A549 (cell line): ENCODE data around the gene ADAM30. TPM values are rescaled to one million over a fixed set of nuclear protein-coding genes. Genes with fewer than 3 reads are reported as not detected.
A peak's percentile ranks its signal among the peaks of the same experiment; 100 is the strongest.

Experiments
- ATAC-seq, 2 experiments: fragments of 200-7000 bp in 1 of 2; fragments of >200 bp in 1 of 2; cut with Nextera tagmentation in 1 of 2; cut with Tn5 transposase in 1 of 2; 3 replicates each; pipeline versions ENCODE4 v1.8.0 to v1.9.1; 2018 to 2020; ENCODE audit warnings: mild to moderate bottlenecking in 1 of 2, moderate library complexity in 1 of 2
- CTCF ChIA-PET: fragments of 300-600 bp; sonication (Branson Sonifier 250); formaldehyde crosslinking; extraction: SDS; loops from one replicate; lab custom pipeline; 2021; ENCODE audit warnings: antibody characterized with exemption, inconsistent platforms; lab: Yijun Ruan, JAX
- POLR2A ChIA-PET: fragments of 350-600 bp; formaldehyde crosslinking; extraction: SDS; loops from one replicate; lab custom pipeline; 2021; ENCODE audit warnings: antibody characterized with exemption, inconsistent platforms; lab: Yijun Ruan, JAX
- DNase-seq, 2 experiments: peaks; one replicate each; pipeline versions ENCODE4 v3.0.0 to v3.0.0-alpha.2; 2011 to 2016; ENCODE audit warnings: low read depth in 1 of 2, low spot score in 1 of 2
- FAIRE-seq: peaks from 2 replicates; lab custom pipeline; 2011; peaks lifted over from hg19 to GRCh38; lab: Jason Lieb, UNC
- H3K27ac ChIP-seq, 2 experiments: fragments of >200 bp; sonication (Bioruptor Twin); formaldehyde crosslinking; 3 replicates each; pipeline ENCODE4 v1.5.1; 2016 to 2017
- H3K4me1 ChIP-seq: fragments of >200 bp; sonication (Bioruptor Twin); formaldehyde crosslinking; 3 replicates; pipeline ENCODE4 v1.6.1; 2016
- H3K4me2 ChIP-seq: fragments of >200 bp; sonication (Bioruptor Twin); formaldehyde crosslinking; 3 replicates; pipeline ENCODE4 v1.6.1; 2016
- H3K4me3 ChIP-seq: fragments of >200 bp; sonication (Bioruptor Twin); formaldehyde crosslinking; 3 replicates; pipeline ENCODE4 v1.5.1; 2016
- H3K9me3 ChIP-seq: fragments of >200 bp; sonication (Bioruptor Twin); formaldehyde crosslinking; 3 replicates; pipeline ENCODE4 v1.6.1; 2016
- CBX2 ChIP-seq: fragments of 200-600 bp; sonication (generic); IDR thresholded peaks from 2 replicates; pipeline ENCODE4 v1.6.1; 2016; ENCODE audit warnings: low read depth, mild to moderate bottlenecking, borderline replicate concordance
- EHMT2 ChIP-seq: fragments of 200-600 bp; sonication (generic); IDR thresholded peaks from 2 replicates; pipeline ENCODE4 v1.6.1; 2016; ENCODE audit warnings: antibody characterized with exemption, low read depth, mild to moderate bottlenecking, moderate library complexity
- EP300 ChIP-seq, 2 experiments: fragments of >200 bp; sonication (Bioruptor Twin); formaldehyde crosslinking; IDR thresholded peaks; 2 replicates in 1 of 2; 3 replicates in 1 of 2; pipeline ENCODE4 v1.6.1; 2016 to 2017
- FOSL2 ChIP-seq, 2 experiments: fragments of 450-650 bp in 1 of 2; fragments of >200 bp in 1 of 2; sonication (Bioruptor Twin) in 1 of 2; formaldehyde crosslinking; IDR thresholded peaks; 2 replicates each; pipeline versions ENCODE4 v1.5.0 to v1.6.1; 2016 to 2020; ENCODE audit warnings: mild to moderate bottlenecking in 1 of 2, moderate library complexity in 1 of 2
- FOXS1 ChIP-seq: fragments of 250-450 bp; sonication (Bioruptor Pico); IDR thresholded peaks from 2 replicates; pipeline ENCODE4 v1.5.0; 2020; ENCODE audit warnings: mild to moderate bottlenecking, moderate library complexity
- HES2 ChIP-seq: fragments of >200 bp; sonication (Bioruptor Twin); formaldehyde crosslinking; IDR thresholded peaks from 2 replicates; pipeline ENCODE4 v1.6.1; 2016
- HEYL ChIP-seq: fragments of 250-450 bp; sonication (Bioruptor Pico); IDR thresholded peaks from 2 replicates; pipeline ENCODE4 v1.8.0; 2021; ENCODE audit warnings: mild to moderate bottlenecking, moderate library complexity
- HOXB13 ChIP-seq: fragments of 250-450 bp; sonication (Bioruptor Pico); IDR thresholded peaks from 2 replicates; pipeline ENCODE4 v1.5.0; 2020; ENCODE audit warnings: low read depth, mild to moderate bottlenecking, moderate library complexity
- JUNB ChIP-seq: fragments of >200 bp; sonication (Bioruptor Twin); formaldehyde crosslinking; IDR thresholded peaks from 2 replicates; pipeline ENCODE4 v1.6.1; 2016
- MAFK ChIP-seq: fragments of 450-650 bp; IDR thresholded peaks from 2 replicates; pipeline ENCODE4 v1.6.1; 2014; ENCODE audit not compliant: partially characterized antibody
- PHF8 ChIP-seq: fragments of 200-600 bp; sonication (generic); IDR thresholded peaks from 2 replicates; pipeline ENCODE4 v1.6.1; 2016; ENCODE audit warnings: low read depth, mild to moderate bottlenecking, antibody characterized with exemption, moderate library complexity, borderline replicate concordance
- RAD21 ChIP-seq, 2 experiments: fragments of >200 bp in 1 of 2; sonication (Bioruptor Twin) in 1 of 2; formaldehyde crosslinking in 1 of 2; IDR thresholded peaks in 1 of 2; conservative IDR thresholded peaks in 1 of 2; 2 replicates in 1 of 2; 3 replicates in 1 of 2; pipeline ENCODE4 v1.6.1; 2012 to 2018; ENCODE audit warnings: inconsistent platforms in 1 of 2
- RARB ChIP-seq: fragments of 250-450 bp; sonication (Bioruptor Pico); IDR thresholded peaks from 2 replicates; pipeline ENCODE4 v1.8.0; 2021; ENCODE audit warnings: mild to moderate bottlenecking, moderate library complexity
- RNF2 ChIP-seq: fragments of 200-600 bp; sonication (generic); IDR thresholded peaks from 2 replicates; pipeline ENCODE4 v1.6.1; 2016; ENCODE audit warnings: low read depth, mild to moderate bottlenecking, antibody characterized with exemption, moderate library complexity, borderline replicate concordance
- SMC3 ChIP-seq: fragments of >200 bp; sonication (Bioruptor Twin); formaldehyde crosslinking; IDR thresholded peaks from 3 replicates; pipeline ENCODE4 v1.6.1; 2018; ENCODE audit warnings: inconsistent platforms
- SREBF2 ChIP-seq: fragments of 450-650 bp; IDR thresholded peaks from 2 replicates; pipeline ENCODE4 v1.6.1; 2014; ENCODE audit warnings: mild to moderate bottlenecking, moderate library complexity
- TFCP2L1 ChIP-seq: fragments of 250-450 bp; sonication (Bioruptor Pico); IDR thresholded peaks from 2 replicates; pipeline ENCODE4 v1.5.0; 2021; ENCODE audit warnings: mild to moderate bottlenecking
- TP53 ChIP-seq: fragments of 250-450 bp; sonication (Bioruptor Pico); IDR thresholded peaks from 2 replicates; pipeline ENCODE4 v1.5.0; 2021; ENCODE audit warnings: mild to moderate bottlenecking, moderate library complexity
- ZC3H11A ChIP-seq: fragments of 450-650 bp; IDR thresholded peaks from 2 replicates; pipeline ENCODE4 v1.6.1; 2014; ENCODE audit warnings: antibody characterized with exemption, mild to moderate bottlenecking
- ZSCAN20 ChIP-seq: fragments of 250-450 bp; sonication (Bioruptor Pico); IDR thresholded peaks from 2 replicates; pipeline ENCODE4 v1.8.0; 2022; ENCODE audit warnings: mild to moderate bottlenecking, moderate library complexity
- WGBS: methylation state at CpG from one replicate; pipeline ENCODE4 v1.1.6; 2017; ENCODE audit errors: missing lambda C conversion rate; 5-methylcytosine and 5-hydroxymethylcytosine counted together
- polyA plus RNA-seq, 4 experiments: library from polyadenylated mRNA; depleted of rRNA in 3 of 4; stranded (reverse); fragments of >200 nt; fragmentation: RNase III in 1 of 4; extraction: RNeasy Plus Mini Kit Qiagen cat#74134 plus additional on column Dnase treatment in 1 of 4; gene quantifications; 2 replicates in 3 of 4; 3 replicates in 1 of 4; pipeline ENCODE4 v1.2.3, GENCODE V29; 2011 to 2017
- TF ChIP-seq, protein P1 (sequence below): fragments of >200 bp; sonication (Bioruptor Twin); formaldehyde crosslinking; IDR thresholded peaks from 3 replicates; pipeline ENCODE4 v1.5.1; 2016
- TF ChIP-seq, protein P2 (sequence below): IDR thresholded peaks from 2 replicates; pipeline ENCODE4 v1.6.1; 2012
- TF ChIP-seq, protein P3 (sequence below): fragments of 200-600 bp; sonication (generic); IDR thresholded peaks from 2 replicates; pipeline ENCODE4 v1.6.1; 2016; ENCODE audit warnings: antibody characterized with exemption, mild to moderate bottlenecking, moderate library complexity
- TF ChIP-seq, protein P4 (sequence below): fragments of 150-350 bp; IDR thresholded peaks from 2 replicates; pipeline ENCODE4 v1.6.1; 2014; ENCODE audit warnings: low read depth, mild to moderate bottlenecking, low read length
- TF ChIP-seq, protein P5 (sequence below): IDR thresholded peaks from 2 replicates; pipeline ENCODE4 v1.6.1; 2012

ADAM30 gene
- polyA plus RNA-seq, 2 of the 4 experiments (the other 2 are of a cell fraction), result not detected

DNA sequence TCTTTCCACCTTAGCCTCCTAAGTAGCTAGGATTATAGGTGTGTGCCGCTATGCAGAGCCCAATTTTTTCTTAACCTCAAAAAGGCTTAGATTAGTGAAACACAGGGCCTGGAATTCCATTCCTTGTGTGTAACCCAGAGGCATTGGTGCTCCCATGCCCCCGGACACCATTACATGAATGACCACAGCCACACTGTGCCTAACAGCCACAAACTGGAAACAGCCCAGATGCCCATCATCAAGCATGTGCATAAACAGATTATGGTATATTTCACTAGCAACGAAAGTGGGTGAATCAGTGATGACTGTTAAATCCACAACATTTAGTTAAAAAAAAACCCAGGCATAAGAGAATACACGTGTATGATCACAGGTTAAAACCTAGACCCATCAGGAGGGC is 24.4 kb downstream of the ADAM30 start:
- 55% methylated on average over 4 of the region's 4 CpGs for WGBS
- no peak overlapping the region for H3K4me2 ChIP-seq

GRCh38 chr1:119870917-119871596 is 25.3 kb downstream of the ADAM30 start:
- no peak for TF ChIP-seq SREBF2
- peak; percentile 57 for TF ChIP-seq SMC3
- TF ChIP-seq, protein P1, sequence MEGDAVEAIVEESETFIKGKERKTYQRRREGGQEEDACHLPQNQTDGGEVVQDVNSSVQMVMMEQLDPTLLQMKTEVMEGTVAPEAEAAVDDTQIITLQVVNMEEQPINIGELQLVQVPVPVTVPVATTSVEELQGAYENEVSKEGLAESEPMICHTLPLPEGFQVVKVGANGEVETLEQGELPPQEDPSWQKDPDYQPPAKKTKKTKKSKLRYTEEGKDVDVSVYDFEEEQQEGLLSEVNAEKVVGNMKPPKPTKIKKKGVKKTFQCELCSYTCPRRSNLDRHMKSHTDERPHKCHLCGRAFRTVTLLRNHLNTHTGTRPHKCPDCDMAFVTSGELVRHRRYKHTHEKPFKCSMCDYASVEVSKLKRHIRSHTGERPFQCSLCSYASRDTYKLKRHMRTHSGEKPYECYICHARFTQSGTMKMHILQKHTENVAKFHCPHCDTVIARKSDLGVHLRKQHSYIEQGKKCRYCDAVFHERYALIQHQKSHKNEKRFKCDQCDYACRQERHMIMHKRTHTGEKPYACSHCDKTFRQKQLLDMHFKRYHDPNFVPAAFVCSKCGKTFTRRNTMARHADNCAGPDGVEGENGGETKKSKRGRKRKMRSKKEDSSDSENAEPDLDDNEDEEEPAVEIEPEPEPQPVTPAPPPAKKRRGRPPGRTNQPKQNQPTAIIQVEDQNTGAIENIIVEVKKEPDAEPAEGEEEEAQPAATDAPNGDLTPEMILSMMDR, result peak; percentile 71
- TF ChIP-seq RAD21 (conservative IDR thresholded peaks at IDR 0.05 in 1 of 2, IDR thresholded peaks at IDR 0.05 in 1 of 2), result peak; percentile 74
- no peak for TF ChIP-seq ZC3H11A
- TF ChIP-seq, all 56 proteins: peak for 3
- CTCF ChIA-PET, result interaction anchor here (0.7 to 1.9 kb wide), 5 partner anchors 11 to 730 kb away, joined by 3 to 10 read pairs (median 5); no protein-coding TSS in a partner anchor
- FAIRE-seq (no peak), DNase-seq (peak; percentile 54 to 62), ATAC-seq (peak; percentile 89 to 95)
- WGBS, result 34% methylated on average over 18 of the region's 20 CpGs
- Histone ChIP-seq H3K9me3 (no peaks in the 10 kb centered on the region), H3K4me2 (peak overlapping the region; percentile 46; the same call in 2 of the 3 replicates), H3K4me3 (no peak overlapping the region), H3K4me1 (no peaks in the 10 kb centered on the region), H3K27ac (peak overlapping the region in 1 of 2 experiments; percentile 51; a peak in 1 of 6 replicates)
- POLR2A ChIA-PET, result no interaction called here

More for the DNA sequence above, 24.4 kb downstream of the ADAM30 start:
- DNase-seq, result no peak
- Histone ChIP-seq H3K4me3 (no peak overlapping the region), H3K4me1 (no peaks in the 10 kb centered on the region), H3K9me3 (no peaks in the 10 kb centered on the region), H3K27ac (no peak overlapping the region)
- no peak for FAIRE-seq
- ChIA-PET POLR2A (no interaction called here), CTCF (no interaction called here)
- no peak for ATAC-seq
- TF ChIP-seq HEYL (no peak), CBX2 (no peak), ZSCAN20 (no peak), RNF2 (no peak), RARB (CRISPR knock-in tag) (no peak), EP300 (IDR thresholded peaks at IDR 0.05) (no peak), FOSL2 (IDR thresholded peaks at IDR 0.05) (no peak), FOSL2 (CRISPR knock-in tag; IDR thresholded peaks at IDR 0.05) (no peak)
- TF ChIP-seq, protein P2, sequence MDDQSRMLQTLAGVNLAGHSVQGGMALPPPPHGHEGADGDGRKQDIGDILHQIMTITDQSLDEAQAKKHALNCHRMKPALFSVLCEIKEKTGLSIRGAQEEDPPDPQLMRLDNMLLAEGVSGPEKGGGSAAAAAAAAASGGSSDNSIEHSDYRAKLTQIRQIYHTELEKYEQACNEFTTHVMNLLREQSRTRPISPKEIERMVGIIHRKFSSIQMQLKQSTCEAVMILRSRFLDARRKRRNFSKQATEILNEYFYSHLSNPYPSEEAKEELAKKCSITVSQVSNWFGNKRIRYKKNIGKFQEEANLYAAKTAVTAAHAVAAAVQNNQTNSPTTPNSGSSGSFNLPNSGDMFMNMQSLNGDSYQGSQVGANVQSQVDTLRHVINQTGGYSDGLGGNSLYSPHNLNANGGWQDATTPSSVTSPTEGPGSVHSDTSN, result no peak
- TF ChIP-seq, protein P3, sequence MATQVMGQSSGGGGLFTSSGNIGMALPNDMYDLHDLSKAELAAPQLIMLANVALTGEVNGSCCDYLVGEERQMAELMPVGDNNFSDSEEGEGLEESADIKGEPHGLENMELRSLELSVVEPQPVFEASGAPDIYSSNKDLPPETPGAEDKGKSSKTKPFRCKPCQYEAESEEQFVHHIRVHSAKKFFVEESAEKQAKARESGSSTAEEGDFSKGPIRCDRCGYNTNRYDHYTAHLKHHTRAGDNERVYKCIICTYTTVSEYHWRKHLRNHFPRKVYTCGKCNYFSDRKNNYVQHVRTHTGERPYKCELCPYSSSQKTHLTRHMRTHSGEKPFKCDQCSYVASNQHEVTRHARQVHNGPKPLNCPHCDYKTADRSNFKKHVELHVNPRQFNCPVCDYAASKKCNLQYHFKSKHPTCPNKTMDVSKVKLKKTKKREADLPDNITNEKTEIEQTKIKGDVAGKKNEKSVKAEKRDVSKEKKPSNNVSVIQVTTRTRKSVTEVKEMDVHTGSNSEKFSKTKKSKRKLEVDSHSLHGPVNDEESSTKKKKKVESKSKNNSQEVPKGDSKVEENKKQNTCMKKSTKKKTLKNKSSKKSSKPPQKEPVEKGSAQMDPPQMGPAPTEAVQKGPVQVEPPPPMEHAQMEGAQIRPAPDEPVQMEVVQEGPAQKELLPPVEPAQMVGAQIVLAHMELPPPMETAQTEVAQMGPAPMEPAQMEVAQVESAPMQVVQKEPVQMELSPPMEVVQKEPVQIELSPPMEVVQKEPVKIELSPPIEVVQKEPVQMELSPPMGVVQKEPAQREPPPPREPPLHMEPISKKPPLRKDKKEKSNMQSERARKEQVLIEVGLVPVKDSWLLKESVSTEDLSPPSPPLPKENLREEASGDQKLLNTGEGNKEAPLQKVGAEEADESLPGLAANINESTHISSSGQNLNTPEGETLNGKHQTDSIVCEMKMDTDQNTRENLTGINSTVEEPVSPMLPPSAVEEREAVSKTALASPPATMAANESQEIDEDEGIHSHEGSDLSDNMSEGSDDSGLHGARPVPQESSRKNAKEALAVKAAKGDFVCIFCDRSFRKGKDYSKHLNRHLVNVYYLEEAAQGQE, result no peak

- Histone ChIP-seq H3K4me3 (no peak overlapping the region), H3K4me1 (no peaks in the 10 kb centered on the region), H3K4me2 (no peak overlapping the region), H3K9me3 (no peaks in the 10 kb centered on the region), H3K27ac (no peak overlapping the region)
- WGBS, result 43% methylated on average over 1 of the region's 1 CpG
- POLR2A ChIA-PET, result no interaction called here
- CTCF ChIA-PET, result interaction anchor here (0.5 to 1.9 kb wide), 7 partner anchors 10 to 729 kb away, joined by 3 to 10 read pairs (median 5); no protein-coding TSS in a partner anchor
- DNase-seq (no peak), ATAC-seq (no peak), FAIRE-seq (no peak)
- TF ChIP-seq SREBF2 (no peak), MAFK (no peak), TP53 (CRISPR knock-in tag) (no peak), RAD21 (conservative IDR thresholded peaks at IDR 0.05 in 1 of 2, IDR thresholded peaks at IDR 0.05 in 1 of 2) (no peak), HES2 (no peak), PHF8 (no peak), FOXS1 (no peak), JUNB (no peak), ZSCAN20 (no peak), EHMT2 (no peak), TFCP2L1 (CRISPR knock-in tag) (no peak), HOXB13 (CRISPR knock-in tag) (no peak)
- TF ChIP-seq, protein P4, sequence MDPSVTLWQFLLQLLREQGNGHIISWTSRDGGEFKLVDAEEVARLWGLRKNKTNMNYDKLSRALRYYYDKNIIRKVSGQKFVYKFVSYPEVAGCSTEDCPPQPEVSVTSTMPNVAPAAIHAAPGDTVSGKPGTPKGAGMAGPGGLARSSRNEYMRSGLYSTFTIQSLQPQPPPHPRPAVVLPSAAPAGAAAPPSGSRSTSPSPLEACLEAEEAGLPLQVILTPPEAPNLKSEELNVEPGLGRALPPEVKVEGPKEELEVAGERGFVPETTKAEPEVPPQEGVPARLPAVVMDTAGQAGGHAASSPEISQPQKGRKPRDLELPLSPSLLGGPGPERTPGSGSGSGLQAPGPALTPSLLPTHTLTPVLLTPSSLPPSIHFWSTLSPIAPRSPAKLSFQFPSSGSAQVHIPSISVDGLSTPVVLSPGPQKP, result no peak
- TF ChIP-seq, protein P5, sequence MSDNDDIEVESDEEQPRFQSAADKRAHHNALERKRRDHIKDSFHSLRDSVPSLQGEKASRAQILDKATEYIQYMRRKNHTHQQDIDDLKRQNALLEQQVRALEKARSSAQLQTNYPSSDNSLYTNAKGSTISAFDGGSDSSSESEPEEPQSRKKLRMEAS, result no peak
Measured at GRCh38 chr1:119869995-119870394, 26.3 kb downstream of the ADAM30 start.
